ENCODE measurements around the gene KCNH6.

Gene KCNH6

GRCh38 chr17:63563339-63563738 lies 40.2 kb downstream of the KCNH6 start:
- no peak for DNase-seq

DNA sequence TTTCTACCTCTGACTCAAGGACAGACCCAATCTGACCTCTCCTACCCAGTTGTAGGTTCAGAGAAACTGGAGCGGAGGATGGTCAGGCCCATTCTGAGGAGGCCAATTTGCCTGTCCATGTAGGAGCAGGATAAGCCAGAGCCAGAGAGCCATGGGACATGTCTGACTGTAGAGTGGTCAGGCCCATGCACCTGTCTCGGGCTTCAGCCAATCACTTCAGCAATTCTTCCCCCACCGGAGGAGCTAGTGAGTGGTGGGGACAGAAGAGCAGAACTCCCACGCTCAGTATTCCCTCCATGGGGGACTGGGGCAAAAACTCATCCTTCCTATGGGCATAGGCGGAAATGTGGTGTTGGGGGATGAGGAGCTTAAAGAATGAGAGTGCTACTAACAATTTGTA lies 41.4 kb downstream of the KCNH6 start:
- no peak for DNase-seq

GRCh38 chr17:63567229-63567628 lies 44.1 kb downstream of the KCNH6 start:
- no peak for DNase-seq

GRCh38 chr17:63568563-63568962 lies 45.4 kb downstream of the KCNH6 start:
- DNase-seq, result no peak

DNA sequence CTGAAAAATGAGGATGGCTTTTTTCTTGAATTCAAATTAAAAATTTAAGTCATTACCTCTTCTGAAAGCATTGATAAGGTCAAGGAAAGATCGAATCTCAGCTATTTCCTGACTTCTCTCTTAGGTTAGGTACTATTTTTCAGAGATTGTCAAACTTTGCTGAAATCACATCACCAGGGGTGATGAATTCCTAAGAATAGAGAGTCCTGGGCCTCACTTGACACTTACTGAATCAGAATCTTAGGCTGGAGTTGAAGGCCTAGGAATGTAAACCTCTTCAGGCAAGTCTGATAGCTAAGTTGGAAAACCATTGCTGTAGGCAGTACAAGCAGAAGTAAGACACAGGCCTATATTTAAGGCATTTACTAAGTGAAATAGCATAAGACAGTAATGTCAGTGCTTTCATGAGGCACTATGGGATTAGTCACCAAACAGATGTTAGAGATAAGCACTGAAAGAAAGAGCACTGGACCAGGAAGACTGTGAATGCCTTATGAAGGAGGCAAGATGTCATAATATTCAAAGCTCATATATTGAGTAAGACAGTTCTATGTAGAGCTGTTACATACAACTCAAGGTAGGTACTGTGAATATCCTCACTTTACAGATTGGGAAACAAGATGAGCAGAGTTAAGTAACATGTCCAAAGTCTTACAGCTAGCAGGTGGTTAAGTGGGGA lies 48.6 kb downstream of the KCNH6 start:
- no peak for DNase-seq

DNA sequence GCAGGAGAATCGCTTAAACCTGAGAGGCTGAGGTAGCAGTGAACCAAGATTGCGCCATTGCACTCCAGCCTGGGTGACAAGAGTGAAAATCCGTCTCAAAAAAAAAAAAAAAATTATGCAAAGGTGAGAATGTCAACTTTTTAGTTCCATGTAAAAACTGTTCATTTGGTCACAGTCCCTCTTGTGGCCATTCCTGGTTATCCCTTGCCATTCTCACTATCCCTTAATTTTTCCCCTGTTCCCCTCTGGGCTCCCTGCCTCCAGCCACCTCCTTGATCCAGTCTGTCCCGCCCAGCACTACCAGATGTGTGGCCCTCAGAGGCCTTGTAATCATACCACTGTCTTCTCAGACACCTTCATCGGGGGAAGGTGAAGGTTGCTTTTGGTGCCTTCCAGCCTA lies 50.5 kb downstream of the KCNH6 start:
- no peak for DNase-seq

DNA sequence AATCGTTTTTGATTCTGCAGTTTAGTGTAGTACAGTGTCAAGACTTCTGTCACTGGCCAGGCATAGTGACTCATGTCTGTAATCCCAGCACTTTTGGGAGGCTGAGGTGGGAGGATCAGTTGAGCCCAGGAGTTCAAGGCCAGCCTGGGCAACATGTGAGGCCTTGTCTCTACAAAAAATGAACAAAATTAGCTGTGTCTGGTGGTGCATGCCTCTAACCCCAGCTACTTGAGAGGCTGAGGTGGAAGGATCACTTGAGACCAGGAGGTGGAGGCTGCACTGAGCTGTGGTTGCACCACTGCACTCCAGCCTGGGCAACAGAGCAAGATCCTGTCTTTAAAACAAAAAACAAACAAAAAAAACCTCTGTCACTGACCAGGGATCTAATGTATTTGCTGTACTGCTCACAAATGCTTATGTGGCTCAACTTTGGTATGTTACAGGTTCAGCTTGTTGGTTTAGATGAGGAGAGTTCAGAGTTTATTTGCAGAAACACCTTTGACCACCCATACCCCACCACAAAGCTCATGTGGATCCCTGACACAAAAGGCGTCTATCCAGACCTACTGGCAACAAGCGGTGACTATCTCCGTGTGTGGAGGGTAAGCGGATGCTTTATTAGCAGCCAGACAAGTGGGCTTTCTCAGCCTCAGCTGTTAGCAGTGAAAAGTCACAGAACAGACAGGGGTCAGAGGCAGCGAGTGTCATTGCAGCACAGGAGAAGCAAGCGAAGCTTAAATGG lies 55.0 kb downstream of the KCNH6 start:
- no peak for DNase-seq

DNA sequence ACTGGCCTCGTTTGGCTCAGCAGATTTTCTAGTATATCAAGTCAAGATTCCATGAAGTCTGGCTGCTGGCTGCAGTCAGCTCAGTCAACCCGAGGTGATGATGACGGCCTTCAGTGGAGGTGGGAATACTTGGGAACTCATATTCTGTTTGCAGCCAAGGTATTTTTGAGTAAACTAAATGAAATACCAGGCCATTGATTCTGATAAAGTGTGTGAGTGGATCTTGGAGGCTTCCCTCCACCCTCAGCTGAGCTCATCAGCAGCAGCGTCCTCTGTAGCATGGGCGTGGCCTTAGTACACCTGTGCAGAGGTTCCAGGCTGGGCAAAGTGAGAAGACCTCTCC lies 55.6 kb downstream of the KCNH6 start:
- DNase-seq, result no peak

- DNase-seq, result no peak
These were observed 56.5 kb downstream of the KCNH6 start for GRCh38 chr17:63579633-63580032.

- DNase-seq, result no peak
These were observed 64.6 kb downstream of the KCNH6 start for GRCh38 chr17:63587770-63588169.

- DNase-seq, result no peak
These were observed 65.6 kb downstream of the KCNH6 start for GRCh38 chr17:63588797-63589196.

DNA sequence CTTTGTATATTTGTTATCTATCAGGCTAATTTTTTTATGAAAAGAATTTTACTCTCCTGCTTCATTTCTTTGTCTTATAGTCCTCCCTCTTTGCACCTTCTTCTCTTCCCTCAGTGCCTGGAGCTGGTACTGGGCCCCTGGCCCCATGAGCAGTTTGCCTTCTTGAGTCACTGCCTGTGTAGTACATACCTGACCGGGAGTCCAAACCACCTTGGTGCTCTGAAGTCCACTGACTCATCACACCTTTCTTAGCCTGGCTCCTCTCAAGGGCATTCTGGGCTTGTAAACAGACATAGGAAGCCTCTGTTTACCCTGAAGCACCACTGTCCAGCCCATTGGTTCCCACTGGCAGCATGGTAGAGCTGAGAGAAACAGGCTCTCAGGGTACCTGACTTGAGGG lies 66.5 kb downstream of the KCNH6 start:
- DNase-seq, result no peak

DNA sequence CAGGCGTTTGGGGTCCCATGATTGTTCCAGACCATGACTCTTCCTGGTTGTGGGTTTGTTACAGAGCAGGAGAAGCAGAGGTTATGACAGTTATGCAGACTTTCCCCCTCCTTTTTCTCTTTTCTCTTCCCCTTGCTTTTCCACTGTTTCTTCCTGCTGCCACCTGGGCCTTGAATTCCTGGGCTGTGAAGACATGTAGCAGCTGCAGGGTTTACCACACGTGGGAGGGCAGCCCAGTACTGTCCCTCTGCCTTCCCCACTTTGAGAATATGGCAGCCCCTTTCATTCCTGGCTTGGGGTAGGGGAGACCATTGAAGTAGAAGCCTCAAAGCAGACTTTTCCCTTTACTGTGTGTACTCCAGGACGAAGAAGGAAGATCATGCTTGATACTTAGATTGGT lies 69.6 kb downstream of the KCNH6 start:
- no peak for DNase-seq

- no peak for DNase-seq
These were observed 72.0 kb downstream of the KCNH6 start for GRCh38 chr17:63595132-63595531.
